ENCODE measurements around the gene SFN. TPM values are rescaled to one million over a fixed set of nuclear protein-coding genes. Genes with fewer than 3 reads are reported as not detected.

SFN gene
- total RNA-seq, 1 experiment from 2014 or later, result 14.3 TPM

GRCh38 chr1:26853156-26853555 is 9.8 kb upstream of the SFN start:
- Mint-ChIP-seq H3K4me3 (no peak overlapping the region), H3K27ac (no peak overlapping the region; the same call in 1 of the 2 replicates), H3K4me1 (peaks cover 10% of the 10 kb centered on the region), H3K9me3 (no peaks in the 10 kb centered on the region), H3K36me3 (peaks cover 37% of the 10 kb centered on the region), H3K27me3 (ENCODE audit: low read depth) (no peaks in the 10 kb centered on the region)
- peak; percentile 84 for ATAC-seq
- POLR2A ChIA-PET, result no interaction called here
- CTCF ChIA-PET, result no interaction called here
- no peak for TF ChIP-seq NFATC4 (CRISPR knock-in tag; IDR thresholded peaks at IDR 0.05)
- no peak for TF ChIP-seq HMGA2 (CRISPR knock-in tag; IDR thresholded peaks at IDR 0.05)
- TF ChIP-seq OVOL2 (CRISPR knock-in tag; IDR thresholded peaks at IDR 0.05; ENCODE audit: borderline replicate concordance), result no peak
- no peak for TF ChIP-seq GABPB1 (CRISPR knock-in tag; IDR thresholded peaks at IDR 0.05)
- no peak for TF ChIP-seq SMAD3 (CRISPR knock-in tag; IDR thresholded peaks at IDR 0.05; ENCODE audit: borderline replicate concordance)
- TF ChIP-seq ATF2 (CRISPR knock-in tag; IDR thresholded peaks at IDR 0.05; ENCODE audit: borderline replicate concordance, low read depth), result no peak
- no peak for TF ChIP-seq KAT7 (CRISPR knock-in tag; IDR thresholded peaks at IDR 0.05; ENCODE audit: borderline replicate concordance)
- TF ChIP-seq ZNF671 (CRISPR knock-in tag; IDR thresholded peaks at IDR 0.05), result no peak
- TF ChIP-seq, protein P1, sequence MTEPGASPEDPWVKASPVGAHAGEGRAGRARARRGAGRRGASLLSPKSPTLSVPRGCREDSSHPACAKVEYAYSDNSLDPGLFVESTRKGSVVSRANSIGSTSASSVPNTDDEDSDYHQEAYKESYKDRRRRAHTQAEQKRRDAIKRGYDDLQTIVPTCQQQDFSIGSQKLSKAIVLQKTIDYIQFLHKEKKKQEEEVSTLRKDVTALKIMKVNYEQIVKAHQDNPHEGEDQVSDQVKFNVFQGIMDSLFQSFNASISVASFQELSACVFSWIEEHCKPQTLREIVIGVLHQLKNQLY (CRISPR knock-in tag; IDR thresholded peaks at IDR 0.05), result no peak
- TF ChIP-seq ZNF219 (CRISPR knock-in tag; IDR thresholded peaks at IDR 0.05; ENCODE audit: borderline replicate concordance), result no peak
- TF ChIP-seq, protein P2, sequence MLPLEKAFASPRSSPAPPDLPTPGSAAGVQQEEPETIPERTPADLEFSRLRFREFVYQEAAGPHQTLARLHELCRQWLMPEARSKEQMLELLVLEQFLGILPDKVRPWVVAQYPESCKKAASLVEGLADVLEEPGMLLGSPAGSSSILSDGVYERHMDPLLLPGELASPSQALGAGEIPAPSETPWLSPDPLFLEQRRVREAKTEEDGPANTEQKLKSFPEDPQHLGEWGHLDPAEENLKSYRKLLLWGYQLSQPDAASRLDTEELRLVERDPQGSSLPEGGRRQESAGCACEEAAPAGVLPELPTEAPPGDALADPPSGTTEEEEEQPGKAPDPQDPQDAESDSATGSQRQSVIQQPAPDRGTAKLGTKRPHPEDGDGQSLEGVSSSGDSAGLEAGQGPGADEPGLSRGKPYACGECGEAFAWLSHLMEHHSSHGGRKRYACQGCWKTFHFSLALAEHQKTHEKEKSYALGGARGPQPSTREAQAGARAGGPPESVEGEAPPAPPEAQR (CRISPR knock-in tag; IDR thresholded peaks at IDR 0.05), result no peak
- no peak for TF ChIP-seq NFYB (CRISPR knock-in tag; conservative IDR thresholded peaks at IDR 0.05; ENCODE audit: low read depth)
- TF ChIP-seq SP1 (CRISPR knock-in tag; conservative IDR thresholded peaks at IDR 0.05), result no peak
- no peak for TF ChIP-seq SMAD4 (CRISPR knock-in tag; IDR thresholded peaks at IDR 0.05)
- peak; percentile 91 for DNase-seq (ENCODE audit: low spot score)

- Mint-ChIP-seq H3K4me3 (no peak overlapping the region), H3K27me3 (ENCODE audit: low read depth) (no peaks in the 10 kb centered on the region), H3K27ac (no peak overlapping the region), H3K9me3 (no peaks in the 10 kb centered on the region), H3K4me1 (peaks cover 10% of the 10 kb centered on the region), H3K36me3 (peaks cover 37% of the 10 kb centered on the region)
- ATAC-seq (no peak), DNase-seq (ENCODE audit: low spot score) (no peak)
- ChIA-PET CTCF (no interaction called here), POLR2A (interaction anchor here (0.6 kb wide), 1 partner anchor 253 kb away, joined by 3 read pairs; no protein-coding TSS in a partner anchor)
- TF ChIP-seq ZNF317 (CRISPR knock-in tag; IDR thresholded peaks at IDR 0.05; ENCODE audit: borderline replicate concordance, low read depth) (no peak), NFE2L1 (CRISPR knock-in tag; IDR thresholded peaks at IDR 0.05) (no peak), E2F4 (CRISPR knock-in tag; IDR thresholded peaks at IDR 0.05; ENCODE audit: borderline replicate concordance, low read depth) (no peak), HMGXB4 (CRISPR knock-in tag; IDR thresholded peaks at IDR 0.05) (no peak), CREM (CRISPR knock-in tag; IDR thresholded peaks at IDR 0.05) (no peak), IRF1 (CRISPR knock-in tag; IDR thresholded peaks at IDR 0.05) (no peak), NR3C1 (CRISPR knock-in tag; conservative IDR thresholded peaks at IDR 0.05; ENCODE audit: low read depth) (no peak)
- TF ChIP-seq, protein P3, sequence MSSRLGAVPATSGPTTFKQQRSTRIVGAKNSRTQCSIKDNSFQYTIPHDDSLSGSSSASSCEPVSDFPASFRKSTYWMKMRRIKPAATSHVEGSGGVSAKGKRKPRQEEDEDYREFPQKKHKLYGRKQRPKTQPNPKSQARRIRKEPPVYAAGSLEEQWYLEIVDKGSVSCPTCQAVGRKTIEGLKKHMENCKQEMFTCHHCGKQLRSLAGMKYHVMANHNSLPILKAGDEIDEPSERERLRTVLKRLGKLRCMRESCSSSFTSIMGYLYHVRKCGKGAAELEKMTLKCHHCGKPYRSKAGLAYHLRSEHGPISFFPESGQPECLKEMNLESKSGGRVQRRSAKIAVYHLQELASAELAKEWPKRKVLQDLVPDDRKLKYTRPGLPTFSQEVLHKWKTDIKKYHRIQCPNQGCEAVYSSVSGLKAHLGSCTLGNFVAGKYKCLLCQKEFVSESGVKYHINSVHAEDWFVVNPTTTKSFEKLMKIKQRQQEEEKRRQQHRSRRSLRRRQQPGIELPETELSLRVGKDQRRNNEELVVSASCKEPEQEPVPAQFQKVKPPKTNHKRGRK (CRISPR knock-in tag; IDR thresholded peaks at IDR 0.05; ENCODE audit: borderline replicate concordance), result no peak
- TF ChIP-seq, protein P4, sequence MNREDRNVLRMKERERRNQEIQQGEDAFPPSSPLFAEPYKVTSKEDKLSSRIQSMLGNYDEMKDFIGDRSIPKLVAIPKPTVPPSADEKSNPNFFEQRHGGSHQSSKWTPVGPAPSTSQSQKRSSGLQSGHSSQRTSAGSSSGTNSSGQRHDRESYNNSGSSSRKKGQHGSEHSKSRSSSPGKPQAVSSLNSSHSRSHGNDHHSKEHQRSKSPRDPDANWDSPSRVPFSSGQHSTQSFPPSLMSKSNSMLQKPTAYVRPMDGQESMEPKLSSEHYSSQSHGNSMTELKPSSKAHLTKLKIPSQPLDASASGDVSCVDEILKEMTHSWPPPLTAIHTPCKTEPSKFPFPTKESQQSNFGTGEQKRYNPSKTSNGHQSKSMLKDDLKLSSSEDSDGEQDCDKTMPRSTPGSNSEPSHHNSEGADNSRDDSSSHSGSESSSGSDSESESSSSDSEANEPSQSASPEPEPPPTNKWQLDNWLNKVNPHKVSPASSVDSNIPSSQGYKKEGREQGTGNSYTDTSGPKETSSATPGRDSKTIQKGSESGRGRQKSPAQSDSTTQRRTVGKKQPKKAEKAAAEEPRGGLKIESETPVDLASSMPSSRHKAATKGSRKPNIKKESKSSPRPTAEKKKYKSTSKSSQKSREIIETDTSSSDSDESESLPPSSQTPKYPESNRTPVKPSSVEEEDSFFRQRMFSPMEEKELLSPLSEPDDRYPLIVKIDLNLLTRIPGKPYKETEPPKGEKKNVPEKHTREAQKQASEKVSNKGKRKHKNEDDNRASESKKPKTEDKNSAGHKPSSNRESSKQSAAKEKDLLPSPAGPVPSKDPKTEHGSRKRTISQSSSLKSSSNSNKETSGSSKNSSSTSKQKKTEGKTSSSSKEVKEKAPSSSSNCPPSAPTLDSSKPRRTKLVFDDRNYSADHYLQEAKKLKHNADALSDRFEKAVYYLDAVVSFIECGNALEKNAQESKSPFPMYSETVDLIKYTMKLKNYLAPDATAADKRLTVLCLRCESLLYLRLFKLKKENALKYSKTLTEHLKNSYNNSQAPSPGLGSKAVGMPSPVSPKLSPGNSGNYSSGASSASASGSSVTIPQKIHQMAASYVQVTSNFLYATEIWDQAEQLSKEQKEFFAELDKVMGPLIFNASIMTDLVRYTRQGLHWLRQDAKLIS (CRISPR knock-in tag; IDR thresholded peaks at IDR 0.05; ENCODE audit: borderline replicate concordance), result no peak
Observed at GRCh38 chr1:26853600-26853999, 9.3 kb upstream of the SFN start.

Data from WTC11 (cell line).